ENCODE data around the gene SYCP3.
A peak's percentile ranks its signal among the peaks of the same experiment; 100 is the strongest.

SYCP3 gene
- 0 to 0.47 (median 0.46) reads per million in 4 donors for total RNA-seq

GRCh38 chr12:101738920-101739665 is at the start of gene SYCP3:
Gene SYCP3 (minus strand): TSS chr12:101739462. CDS start chr12:101737935, 1,527 bp downstream.
- no peak for DNase-seq

GRCh38 chr12:101785671-101786070 is 46.4 kb upstream of the SYCP3 start:
- no peak for DNase-seq

GRCh38 chr12:101784376-101784775 is 45.1 kb upstream of the SYCP3 start:
- no peak for DNase-seq

- no peak for DNase-seq
These were observed 44.6 kb upstream of the SYCP3 start for GRCh38 chr12:101783838-101784237.

GRCh38 chr12:101783150-101783549 is 43.9 kb upstream of the SYCP3 start:
- no peak for DNase-seq

- DNase-seq = peak in 1 of 5 donors; percentile 23
These were observed 43.0 kb upstream of the SYCP3 start for GRCh38 chr12:101782273-101782731.

GRCh38 chr12:101781834-101782233 is 42.6 kb upstream of the SYCP3 start:
- DNase-seq = no peak

- no peak for DNase-seq
These were observed 41.3 kb upstream of the SYCP3 start for GRCh38 chr12:101780599-101780998.

- DNase-seq = no peak
These were observed 40.4 kb upstream of the SYCP3 start for GRCh38 chr12:101779626-101780025.

- no peak for DNase-seq
These were observed 39.9 kb upstream of the SYCP3 start for GRCh38 chr12:101779200-101779599.

GRCh38 chr12:101777978-101778377 is 38.7 kb upstream of the SYCP3 start:
- no peak for DNase-seq

GRCh38 chr12:101777485-101777884 is 38.2 kb upstream of the SYCP3 start:
- no peak for DNase-seq

- DNase-seq = no peak
These were observed 36.6 kb upstream of the SYCP3 start for GRCh38 chr12:101775816-101776215.

- peak; percentile 14 to 65 (median 53) for DNase-seq
These were observed 34.4 kb upstream of the SYCP3 start for GRCh38 chr12:101773650-101774162.

GRCh38 chr12:101772012-101772775 is 32.9 kb upstream of the SYCP3 start:
- peak in 1 of 5 donors; percentile 27 for DNase-seq

GRCh38 chr12:101769865-101770264 is 30.6 kb upstream of the SYCP3 start:
- no peak for DNase-seq

- DNase-seq = no peak
These were observed 29.5 kb upstream of the SYCP3 start for GRCh38 chr12:101768781-101769180.

GRCh38 chr12:101767537-101767936 is 28.3 kb upstream of the SYCP3 start:
- no peak for DNase-seq

GRCh38 chr12:101764051-101764792 is 25.0 kb upstream of the SYCP3 start:
- no peak for DNase-seq

GRCh38 chr12:101763246-101763931 is 24.1 kb upstream of the SYCP3 start:
- no peak for DNase-seq

- DNase-seq = no peak
These were observed 22.5 kb upstream of the SYCP3 start for GRCh38 chr12:101761781-101762180.

GRCh38 chr12:101761350-101761749 is 22.1 kb upstream of the SYCP3 start:
- DNase-seq = no peak
